ENCODE results near the gene AGTR1. TPM values are rescaled to one million over a fixed set of nuclear protein-coding genes. Genes with fewer than 3 reads are reported as not detected.
"Not testable (repeated sequence)": the region's sequence is repeated elsewhere in the genome, so short reads cannot be mapped to it uniquely, and the experiment has no call there.

AGTR1 gene
- total RNA-seq, 1 donor from 2014 or later = 1.9 TPM

GRCh38 chr3:148718982-148719862 lies 21.5 kb downstream of the AGTR1 start:
- DNase-seq (ENCODE audit: low spot score) = no peak

GRCh38 chr3:148720873-148721272 lies 23.2 kb downstream of the AGTR1 start:
- DNase-seq (ENCODE audit: low spot score) = no peak

- no peak for DNase-seq (ENCODE audit: low spot score)
Observed at GRCh38 chr3:148723631-148724030, 25.9 kb downstream of the AGTR1 start.

GRCh38 chr3:148727231-148727630 lies 29.5 kb downstream of the AGTR1 start:
- DNase-seq (ENCODE audit: low spot score) = no peak

GRCh38 chr3:148728753-148729152 lies 31.1 kb downstream of the AGTR1 start:
- no peak for DNase-seq (ENCODE audit: low spot score)

- DNase-seq (ENCODE audit: low spot score) = no peak
Observed at GRCh38 chr3:148729476-148730055, 31.9 kb downstream of the AGTR1 start.

- no peak for DNase-seq (ENCODE audit: low spot score)
Observed at GRCh38 chr3:148730676-148731075, 33.0 kb downstream of the AGTR1 start.

GRCh38 chr3:148735597-148735996 lies 37.9 kb downstream of the AGTR1 start:
- DNase-seq (ENCODE audit: low spot score) = no peak

GRCh38 chr3:148736086-148736485 lies 38.4 kb downstream of the AGTR1 start:
- no peak for DNase-seq (ENCODE audit: low spot score)

- DNase-seq (ENCODE audit: low spot score) = no peak
Observed at GRCh38 chr3:148737104-148737530, 39.4 kb downstream of the AGTR1 start.

- no peak for DNase-seq (ENCODE audit: low spot score)
Observed at GRCh38 chr3:148739720-148740119, 42.0 kb downstream of the AGTR1 start.

- no peak for DNase-seq (ENCODE audit: low spot score)
Observed at GRCh38 chr3:148740291-148740690, 42.6 kb downstream of the AGTR1 start.

- no peak for DNase-seq (ENCODE audit: low spot score)
Observed at GRCh38 chr3:148741219-148741618, 43.5 kb downstream of the AGTR1 start.

GRCh38 chr3:148742118-148742517 lies 44.4 kb downstream of the AGTR1 start:
- no peak for DNase-seq (ENCODE audit: low spot score)

- DNase-seq (ENCODE audit: low spot score) = no peak
Observed at GRCh38 chr3:148746053-148746452, 48.4 kb downstream of the AGTR1 start.

- DNase-seq (ENCODE audit: low spot score) = no peak
Observed at GRCh38 chr3:148748283-148748682, 50.6 kb downstream of the AGTR1 start.

GRCh38 chr3:148750296-148750695 lies 52.6 kb downstream of the AGTR1 start:
- no peak for DNase-seq (ENCODE audit: low spot score)

GRCh38 chr3:148751461-148751860 lies 53.8 kb downstream of the AGTR1 start:
- DNase-seq (ENCODE audit: low spot score) = no peak

- DNase-seq (ENCODE audit: low spot score) = not testable (repeated sequence)
Observed at GRCh38 chr3:148753385-148753784, 55.7 kb downstream of the AGTR1 start.

- DNase-seq (ENCODE audit: low spot score) = no peak
Observed at GRCh38 chr3:148755570-148755969, 57.9 kb downstream of the AGTR1 start.

- DNase-seq (ENCODE audit: low spot score) = no peak
Observed at GRCh38 chr3:148756311-148756710, 58.6 kb downstream of the AGTR1 start.

- no peak for DNase-seq (ENCODE audit: low spot score)
Observed at GRCh38 chr3:148757238-148758215, 59.8 kb downstream of the AGTR1 start.
